H1 (cell line): Measurements from ENCODE around the gene TPD52L1. TPM values are rescaled to one million over a fixed set of nuclear protein-coding genes. Genes with fewer than 3 reads are reported as not detected.

Experiments
- CTCF ChIA-PET: fragments of 300-600 bp; sonication (Branson Sonifier 250); formaldehyde crosslinking; loops from one replicate; lab custom pipeline; 2021; ENCODE audit not compliant: partially characterized antibody; lab: Charles Lee
- POLR2A ChIA-PET: fragments of 300-600 bp; sonication (Branson Sonifier 250); formaldehyde crosslinking; loops from one replicate; lab custom pipeline; 2021; ENCODE audit warnings: inconsistent platforms; ENCODE audit not compliant: partially characterized antibody; lab: Charles Lee
- DNase-seq, 2 experiments: peaks; one replicate each; pipeline versions ENCODE4 v3.0.0 to v3.0.0-alpha.2; 2010 to 2022; ENCODE audit warnings: low spot score in 2 of 2, low read depth in 1 of 2, mixed read lengths in 1 of 2
- FAIRE-seq: peaks from 2 replicates; lab custom pipeline; 2011; peaks lifted over from hg19 to GRCh38; lab: Jason Lieb, UNC
- H2AFZ ChIP-seq: 2 replicates; pipeline ENCODE4 v1.8.1; 2012; ENCODE audit warnings: low read length, inconsistent platforms
- H2AK5ac ChIP-seq: 2 replicates; pipeline ENCODE4 v1.6.1; 2013; ENCODE audit warnings: low read depth, low read length
- H2BK120ac ChIP-seq: replicated peaks from 2 replicates; pipeline ENCODE3; 2013; ENCODE audit warnings: low read depth, low read length, inconsistent platforms
- H2BK12ac ChIP-seq: 2 replicates; pipeline ENCODE4 v1.6.1; 2013; ENCODE audit warnings: low read depth, low read length
- H2BK15ac ChIP-seq: 2 replicates; pipeline ENCODE4 v1.6.1; 2013; ENCODE audit warnings: low read length
- H2BK20ac ChIP-seq: 2 replicates; pipeline ENCODE4 v1.6.1; 2013; ENCODE audit warnings: low read length
- H2BK5ac ChIP-seq: 2 replicates; pipeline ENCODE4 v1.6.1; 2013; ENCODE audit warnings: low read depth, low read length
- H3K14ac ChIP-seq: 2 replicates; pipeline ENCODE4 v1.6.1; 2013; ENCODE audit warnings: inconsistent platforms; ENCODE audit not compliant: insufficient read length
- H3K18ac ChIP-seq: 2 replicates; pipeline ENCODE4 v1.6.1; 2013; ENCODE audit warnings: low read length; ENCODE audit errors: extremely low read depth
- H3K23ac ChIP-seq: 2 replicates; pipeline ENCODE4 v1.6.1; 2013; ENCODE audit warnings: inconsistent platforms; ENCODE audit not compliant: insufficient read length
- H3K23me2 ChIP-seq: 2 replicates; pipeline ENCODE4 v1.6.1; 2013; ENCODE audit warnings: low read depth, low read length
- H3K27ac ChIP-seq: 2 replicates; pipeline ENCODE4 v1.6.1; 2011; ENCODE audit warnings: low read depth, low read length, inconsistent platforms
- H3K27me3 ChIP-seq, 4 experiments: replicated peaks in 1 of 4; 1 replicate in 1 of 4; 2 replicates in 3 of 4; pipeline versions ENCODE4 v1.6.1 to v1.8.1; 2011 to 2013; ENCODE audit warnings: low read length in 3 of 4, mild to moderate bottlenecking in 3 of 4, inconsistent platforms in 2 of 4, mixed read lengths in 2 of 4, moderate library complexity in 1 of 4; ENCODE audit not compliant: control insufficient read depth in 3 of 4, insufficient read depth in 3 of 4; ENCODE audit errors: extremely low read depth in 1 of 4
- H3K36me3 ChIP-seq, 4 experiments: 2 replicates each; pipeline versions ENCODE4 v1.6.1 to v1.8.1; 2011 to 2013; ENCODE audit warnings: mild to moderate bottlenecking in 4 of 4, low read length in 3 of 4, moderate library complexity in 2 of 4, control low read depth in 1 of 4, inconsistent platforms in 1 of 4; ENCODE audit not compliant: insufficient read depth in 4 of 4, control insufficient read depth in 2 of 4
- H3K4ac ChIP-seq: replicated peaks from 2 replicates; pipeline ENCODE3; 2013; ENCODE audit warnings: low read length, low read depth, mixed read lengths, inconsistent platforms; ENCODE audit not compliant: insufficient read length
- H3K4me1 ChIP-seq, 4 experiments: replicated peaks in 1 of 4; 1 replicate in 1 of 4; 2 replicates in 3 of 4; pipeline versions ENCODE4 v1.6.1 to v1.8.1; 2011 to 2013; ENCODE audit warnings: low read length in 3 of 4, inconsistent platforms in 2 of 4, mixed read lengths in 1 of 4; ENCODE audit not compliant: insufficient read depth in 4 of 4, control insufficient read depth in 3 of 4
- H3K4me2 ChIP-seq, 2 experiments: 2 replicates each; pipeline versions ENCODE4 v1.6.1 to v1.8.1; 2011 to 2013; ENCODE audit warnings: low read depth in 2 of 2, low read length in 2 of 2, control low read depth in 1 of 2, inconsistent platforms in 1 of 2, mild to moderate bottlenecking in 1 of 2; ENCODE audit not compliant: insufficient read depth in 1 of 2
- H3K4me3 ChIP-seq, 4 experiments: fragments of 200-600, 300-600 bp in 1 of 4; sonication (generic), shearing (Covaris generic), sonication (Bioruptor Twin) in 1 of 4; 2 replicates each; pipeline versions ENCODE4 v1.5.1 to v1.8.1; 2011 to 2016; ENCODE audit warnings: low read length in 4 of 4, low read depth in 3 of 4, control low read depth in 2 of 4, inconsistent platforms in 2 of 4, mild to moderate bottlenecking in 2 of 4, mixed read lengths in 1 of 4, moderate library complexity in 1 of 4; ENCODE audit not compliant: insufficient read depth in 2 of 4; ENCODE audit errors: extremely low read depth in 1 of 4
- H3K56ac ChIP-seq: replicated peaks from 2 replicates; pipeline ENCODE3; 2013; ENCODE audit warnings: low read depth, mild to moderate bottlenecking, mixed read lengths, low read length, inconsistent platforms; ENCODE audit not compliant: insufficient read length
- H3K79me1 ChIP-seq: 2 replicates; pipeline ENCODE4 v1.6.1; 2013; ENCODE audit warnings: low read depth, low read length, control low read depth
- H3K79me2 ChIP-seq, 2 experiments: 2 replicates each; pipeline versions ENCODE4 v1.6.1 to v1.8.1; 2012 to 2013; ENCODE audit warnings: low read length in 2 of 2, mild to moderate bottlenecking in 2 of 2, inconsistent platforms in 1 of 2; ENCODE audit not compliant: insufficient read depth in 2 of 2, control insufficient read depth in 1 of 2
- H3K9ac ChIP-seq, 4 experiments: replicated peaks in 1 of 4; 1 replicate in 1 of 4; 2 replicates in 3 of 4; pipeline versions ENCODE4 v1.6.1 to v1.8.1; 2011 to 2013; ENCODE audit warnings: low read depth in 3 of 4, low read length in 3 of 4, control low read depth in 2 of 4, mild to moderate bottlenecking in 2 of 4, moderate library complexity in 2 of 4, inconsistent platforms in 1 of 4; ENCODE audit errors: extremely low read depth in 1 of 4
- H3K9me3 ChIP-seq, 2 experiments: 2 replicates each; pipeline versions ENCODE4 v1.6.1 to v1.8.1; 2012 to 2013; ENCODE audit warnings: mild to moderate bottlenecking in 2 of 2, moderate library complexity in 2 of 2, control low read depth in 1 of 2, inconsistent platforms in 1 of 2, low read depth in 1 of 2, low read length in 1 of 2, mixed read lengths in 1 of 2; ENCODE audit not compliant: insufficient read depth in 2 of 2
- H4K20me1 ChIP-seq, 2 experiments: replicated peaks in 1 of 2; 2 replicates each; pipeline versions ENCODE3 to v1.8.1; 2011 to 2013; ENCODE audit warnings: inconsistent platforms in 2 of 2, low read length in 2 of 2, mild to moderate bottlenecking in 1 of 2; ENCODE audit not compliant: insufficient read depth in 2 of 2, control insufficient read depth in 1 of 2
- H4K5ac ChIP-seq: 2 replicates; pipeline ENCODE4 v1.6.1; 2013; ENCODE audit warnings: low read length, low read depth, mixed read lengths, inconsistent platforms; ENCODE audit not compliant: insufficient read length
- H4K8ac ChIP-seq: 2 replicates; pipeline ENCODE4 v1.8.0; 2013; ENCODE audit warnings: mild to moderate bottlenecking, moderate library complexity, low read length, inconsistent platforms; ENCODE audit not compliant: insufficient read depth; ENCODE audit errors: extremely low read depth
- H4K91ac ChIP-seq: replicated peaks from 2 replicates; pipeline ENCODE3; 2013; ENCODE audit warnings: low read length, mixed read lengths, inconsistent platforms; ENCODE audit not compliant: insufficient read length
- CBX5 ChIP-seq: fragments of 300-800, 300-1000 bp; sonication (generic); IDR thresholded peaks from 2 replicates; pipeline ENCODE4 v1.7.1; 2016; ENCODE audit warnings: antibody characterized with exemption, low read length, low read depth
- EGR1 ChIP-seq: IDR thresholded peaks from 2 replicates; pipeline ENCODE4 v1.6.1; 2011; ENCODE audit warnings: low read depth, low read length, borderline replicate concordance
- GABPA ChIP-seq: IDR thresholded peaks from 2 replicates; pipeline ENCODE4 v1.6.1; 2011; ENCODE audit warnings: mild to moderate bottlenecking, low read length, moderate library complexity, borderline replicate concordance; ENCODE audit not compliant: insufficient read depth
- KDM1A ChIP-seq: fragments of 200-600, 300-600 bp; sonication (generic); IDR thresholded peaks from 2 replicates; pipeline ENCODE4 v1.7.1; 2016; ENCODE audit warnings: mild to moderate bottlenecking, low read length, borderline replicate concordance
- NANOG ChIP-seq: IDR thresholded peaks from 2 replicates; pipeline ENCODE4 v1.6.1; 2011; ENCODE audit warnings: low read length, low read depth, mild to moderate bottlenecking, inconsistent platforms; ENCODE audit not compliant: insufficient read depth, poor library complexity, severe bottlenecking
- PHF8 ChIP-seq: fragments of 200-600 bp; sonication (generic); conservative IDR thresholded peaks from 2 replicates; pipeline ENCODE4 v1.7.1; 2012; ENCODE audit warnings: low read depth, mild to moderate bottlenecking, inconsistent platforms, low read length, moderate library complexity
- RAD21 ChIP-seq, 2 experiments: IDR thresholded peaks in 1 of 2; conservative IDR thresholded peaks in 1 of 2; 2 replicates each; pipeline ENCODE4 v1.6.1; 2011; ENCODE audit warnings: low read depth in 2 of 2, low read length in 2 of 2, improper control_type of control experiment in 1 of 2, inconsistent platforms in 1 of 2, mild to moderate bottlenecking in 1 of 2, moderate library complexity in 1 of 2
- SIX5 ChIP-seq: IDR thresholded peaks from 2 replicates; pipeline ENCODE4 v1.6.1; 2011; ENCODE audit warnings: mild to moderate bottlenecking, low read depth, low read length
- WGBS, 2 experiments: shearing (Covaris generic) in 1 of 2; methylation state at CpG; one replicate each; pipeline versions ENCODE4 v1.1.6 to v1.1.7; 2013 to 2015; ENCODE audit warnings: low lambda C conversion rate in 2 of 2, mixed read lengths in 2 of 2, inconsistent platforms in 1 of 2, low coverage in 1 of 2, missing lambda C conversion rate in 1 of 2; ENCODE audit not compliant: insufficient replicate concordance in 2 of 2, insufficient coverage in 1 of 2, insufficient read length in 1 of 2; ENCODE audit errors: extremely low coverage in 1 of 2, missing lambda C conversion rate in 1 of 2; 5-methylcytosine and 5-hydroxymethylcytosine counted together
- polyA plus RNA-seq, 7 experiments: library from polyadenylated mRNA; depleted of rRNA in 3 of 7; stranded (reverse) in 5 of 7; unstranded in 2 of 7; fragments of >200 nt in 5 of 7; fragments of 200-250 nt in 2 of 7; gene quantifications; 1 replicate in 5 of 7; 2 replicates in 1 of 7; 4 replicates in 1 of 7; pipeline versions ENCODE4 v1.2.1 to v1.2.3, GENCODE V29; 2011 to 2013; ENCODE audit warnings: missing spikeins in 2 of 7, mixed read lengths in 2 of 7
- total RNA-seq: library from RNA; stranded (reverse); fragmentation: NEBNext Ultra II Directional; extraction: Animal tissue kit (Norgen Biotek cat#: 25700); gene quantifications from 2 replicates; pipeline ENCODE4 v1.2.1, GENCODE V29; 2021

TPD52L1 gene
- total and polyA plus RNA-seq, 2 of the 8 experiments (the other 6 are each of a cell fraction or from before 2014, with no cell fraction given): 7.4 to 14.2 TPM

DNA sequence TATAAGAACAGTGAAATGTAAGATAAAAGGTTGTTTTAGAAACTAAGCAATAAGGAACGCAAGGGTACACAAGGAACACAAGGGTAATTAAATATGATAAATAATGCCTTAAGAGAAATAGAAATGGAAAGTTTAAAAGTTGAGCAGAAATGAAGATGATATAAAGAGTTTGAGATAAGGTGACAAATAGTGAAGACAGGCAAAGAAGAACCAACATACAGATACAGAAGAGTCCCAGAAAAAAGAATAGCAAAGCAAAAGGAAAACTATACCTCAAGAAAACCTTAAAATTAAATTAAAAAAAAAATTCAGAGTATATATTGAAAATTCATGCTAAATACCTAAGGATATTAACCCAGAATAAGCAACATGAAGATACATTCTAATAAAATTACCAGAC is 131.8 kb downstream of the TPD52L1 start:
- Histone ChIP-seq H4K91ac (no peak overlapping the region), H3K23me2 (no peaks in the 10 kb centered on the region), H3K27me3 (no peaks in the 10 kb centered on the region), H3K56ac (no peak overlapping the region), H2BK120ac (no peak overlapping the region), H4K20me1 (no peaks in the 10 kb centered on the region), H3K4me1 (no peaks in the 10 kb centered on the region), H3K27ac (no peak overlapping the region), H3K4me3 (no peak overlapping the region), H2AK5ac (no peak overlapping the region), H3K79me1 (no peaks in the 10 kb centered on the region), H3K14ac (no peak overlapping the region), H2BK15ac (no peak overlapping the region), H4K8ac (no peak overlapping the region), H2BK12ac (no peak overlapping the region), H3K9me3 (no peaks in the 10 kb centered on the region), H3K36me3 (peaks cover 0 to 14% (median 3%) of the 10 kb centered on the region in 4 experiments; a peak in 3 of 8 replicates), H2BK20ac (no peak overlapping the region), H3K9ac (no peak overlapping the region), H2AFZ (no peak overlapping the region), H2BK5ac (no peak overlapping the region), H3K79me2 (peaks cover 0 to 2% of the 10 kb centered on the region in 2 experiments; a peak in 1 of 4 replicates), H3K4me2 (no peak overlapping the region), H3K4ac (no peak overlapping the region), H4K5ac (no peak overlapping the region), H3K23ac (no peak overlapping the region), H3K18ac (no peak overlapping the region)
- 85% methylated on average over 1 of the region's 1 CpG; no CpG with 5 or more reads in 1 of the 2 experiments for WGBS, 2 experiments
- DNase-seq: no peak
- ChIA-PET POLR2A (no interaction called here), CTCF (no interaction called here)
- no peak for FAIRE-seq
- TF ChIP-seq NANOG: no peak
- TF ChIP-seq EGR1: no peak
- TF ChIP-seq KDM1A: no peak
- no peak for TF ChIP-seq PHF8
- no peak for TF ChIP-seq CBX5
- no peak for TF ChIP-seq GABPA
- TF ChIP-seq RAD21 (IDR thresholded peaks at IDR 0.05 in 1 of 2, conservative IDR thresholded peaks at IDR 0.05 in 1 of 2; ENCODE audit: low read depth in 2 of 2, low read length in 2 of 2): no peak
- TF ChIP-seq SIX5: no peak
